A673 (cell line): ENCODE measurements around the gene GRHPR. TPM values are rescaled to one million over a fixed set of nuclear protein-coding genes. Genes with fewer than 3 reads are reported as not detected.
A peak's percentile ranks its signal among the peaks of the same experiment; 100 is the strongest.

Source experiments
- BruUV-seq: library from RNA; stranded (reverse); fragments of 400-500 nt; replicated peaks from 2 replicates; lab custom pipeline; 2021; lab: Mats Ljungman, UMichigan
- CTCF ChIA-PET: fragments of 300-600 bp; sonication (Branson Sonifier 250); formaldehyde crosslinking; loops from one replicate; lab custom pipeline; 2022; ENCODE audit warnings: antibody characterized with exemption; lab: Charles Lee
- POLR2A ChIA-PET: fragments of 300-600 bp; sonication (Branson Sonifier 250); formaldehyde crosslinking; loops from one replicate; lab custom pipeline; 2022; ENCODE audit warnings: antibody characterized with exemption; ENCODE audit not compliant: low non-redundant PET; lab: Charles Lee
- DNase-seq: peaks from one replicate; pipeline ENCODE4 v3.0.0-alpha.2; 2015; ENCODE audit warnings: low spot score
- H3K27ac ChIP-seq: fragments of 200-600 bp; sonication (generic); 2 replicates; pipeline ENCODE4 v1.5.1; 2016; ENCODE audit warnings: mixed run types, low read depth, mild to moderate bottlenecking, mixed read lengths, antibody characterized with exemption, low read length; ENCODE audit not compliant: poor library complexity, severe bottlenecking
- H3K27me3 ChIP-seq: fragments of 200-600 bp; sonication (generic); replicated peaks from 2 replicates; pipeline ENCODE4 v1.6.1; 2017; ENCODE audit warnings: mixed run types, low read depth, mild to moderate bottlenecking, mixed read lengths, antibody characterized with exemption, low read length; ENCODE audit not compliant: insufficient read depth, poor library complexity
- H3K36me3 ChIP-seq: fragments of 200-600 bp; sonication (generic); 2 replicates; pipeline ENCODE4 v1.6.1; 2016; ENCODE audit warnings: mixed run types, mild to moderate bottlenecking, mixed read lengths, antibody characterized with exemption, low read length; ENCODE audit not compliant: insufficient read depth, poor library complexity, severe bottlenecking
- H3K4me1 ChIP-seq: fragments of 200-600 bp; sonication (generic); 2 replicates; pipeline ENCODE4 v1.6.1; 2017; ENCODE audit warnings: mixed run types, mild to moderate bottlenecking, mixed read lengths, antibody characterized with exemption, low read length; ENCODE audit not compliant: insufficient read depth, poor library complexity, severe bottlenecking
- H3K4me3 ChIP-seq: fragments of 200-600 bp; sonication (generic); 2 replicates; pipeline ENCODE4 v1.5.1; 2016; ENCODE audit warnings: low read depth, mixed run types, mild to moderate bottlenecking, mixed read lengths, low read length; ENCODE audit not compliant: poor library complexity, severe bottlenecking
- H3K9me3 ChIP-seq: fragments of 200-600 bp; sonication (generic); 2 replicates; pipeline ENCODE4 v1.6.1; 2016; ENCODE audit warnings: mixed run types, low read depth, mild to moderate bottlenecking, mixed read lengths, antibody characterized with exemption, low read length; ENCODE audit not compliant: poor library complexity, severe bottlenecking
- EZH2 ChIP-seq: fragments of 200-600 bp; sonication (generic); IDR thresholded peaks from 2 replicates; pipeline ENCODE4 v1.6.1; 2017; ENCODE audit warnings: borderline replicate concordance, low read depth, mild to moderate bottlenecking, mixed read lengths, antibody characterized with exemption, low read length; ENCODE audit not compliant: poor library complexity, severe bottlenecking
- intact Hi-C: fragments of 100-400 bp; cut with micrococcal nuclease; formaldehyde crosslinking; loops from one replicate; pipeline ENCODE4 v1.10.0; 2022; ENCODE audit not compliant: unreplicated experiment
- total RNA-seq: library from RNA; stranded (reverse); gene quantifications from 2 replicates; pipeline ENCODE4 v1.2.3, GENCODE V29; 2021
- TF ChIP-seq, protein P1 (sequence below): fragments of 300-800, 200-600 bp; sonication (generic); conservative IDR thresholded peaks from 2 replicates; pipeline ENCODE4 v1.5.1; 2017; ENCODE audit warnings: low read depth, mild to moderate bottlenecking, antibody characterized with exemption, low read length, moderate library complexity, mixed read lengths

GRHPR gene
- total RNA-seq, 1 experiment from 2014 or later: 102 TPM

DNA sequence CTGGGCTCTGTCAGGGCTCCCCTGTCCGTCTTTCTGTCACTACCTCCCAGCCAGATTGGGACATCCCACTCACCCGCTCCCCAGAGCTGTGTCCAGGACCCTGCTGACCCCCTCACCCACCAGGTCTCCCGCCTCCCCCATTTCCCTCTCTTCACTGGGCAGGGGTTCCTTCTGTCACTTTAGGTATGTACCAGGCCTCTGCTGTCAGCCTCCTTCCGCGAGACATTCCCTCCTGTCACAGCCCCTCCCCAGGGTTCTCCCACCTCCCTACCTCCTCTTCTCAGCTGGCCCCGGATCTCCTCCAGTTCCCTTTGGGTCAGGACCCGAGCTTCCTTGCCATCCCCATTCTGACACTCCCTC is 63.7 kb downstream of the GRHPR start:
- H3K9me3 ChIP-seq: no peaks in the 10 kb centered on the region
- peaks cover 21% of the 10 kb centered on the region for H3K4me1 ChIP-seq
- peak overlapping the region; percentile 83 for H3K27ac ChIP-seq
- H3K27me3 ChIP-seq: no peaks in the 10 kb centered on the region
- no peak for DNase-seq
- H3K36me3 ChIP-seq: peaks cover 42% of the 10 kb centered on the region
- H3K4me3 ChIP-seq: peak overlapping the region; percentile 76
- intact Hi-C loops: loop anchor here (10.0 kb wide), 3 partner anchors 99 to 919 kb away; no protein-coding TSS in a partner anchor
- BruUV-seq: no TSS peak
- ChIA-PET CTCF (no interaction called here), POLR2A (no interaction called here)
- no peak for TF ChIP-seq EZH2
- TF ChIP-seq, protein P1, sequence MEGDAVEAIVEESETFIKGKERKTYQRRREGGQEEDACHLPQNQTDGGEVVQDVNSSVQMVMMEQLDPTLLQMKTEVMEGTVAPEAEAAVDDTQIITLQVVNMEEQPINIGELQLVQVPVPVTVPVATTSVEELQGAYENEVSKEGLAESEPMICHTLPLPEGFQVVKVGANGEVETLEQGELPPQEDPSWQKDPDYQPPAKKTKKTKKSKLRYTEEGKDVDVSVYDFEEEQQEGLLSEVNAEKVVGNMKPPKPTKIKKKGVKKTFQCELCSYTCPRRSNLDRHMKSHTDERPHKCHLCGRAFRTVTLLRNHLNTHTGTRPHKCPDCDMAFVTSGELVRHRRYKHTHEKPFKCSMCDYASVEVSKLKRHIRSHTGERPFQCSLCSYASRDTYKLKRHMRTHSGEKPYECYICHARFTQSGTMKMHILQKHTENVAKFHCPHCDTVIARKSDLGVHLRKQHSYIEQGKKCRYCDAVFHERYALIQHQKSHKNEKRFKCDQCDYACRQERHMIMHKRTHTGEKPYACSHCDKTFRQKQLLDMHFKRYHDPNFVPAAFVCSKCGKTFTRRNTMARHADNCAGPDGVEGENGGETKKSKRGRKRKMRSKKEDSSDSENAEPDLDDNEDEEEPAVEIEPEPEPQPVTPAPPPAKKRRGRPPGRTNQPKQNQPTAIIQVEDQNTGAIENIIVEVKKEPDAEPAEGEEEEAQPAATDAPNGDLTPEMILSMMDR: no peak

Other genes with a start within 250 kb of the GRHPR start
- gene ZBTB5, start 42.8 kb downstream of the GRHPR start, total RNA-seq: 17.2 and 18.0 TPM in 2 replicates
- 55.1 and 68.8 TPM in 2 replicates for gene POLR1E, start 63.3 kb downstream of the GRHPR start, total RNA-seq
- 14.5 and 15.0 TPM in 2 replicates for gene FBXO10, start 153.7 kb downstream of the GRHPR start, total RNA-seq
- gene TOMM5, start 169.9 kb downstream of the GRHPR start, total RNA-seq: 213 and 247 TPM in 2 replicates
- not detected in 2 replicates for gene FRMPD1, start 228.3 kb downstream of the GRHPR start, total RNA-seq